Stimulated activated CD4-positive, alpha-beta T cell treated with anti-CD3 and anti-CD28 coated beads, TNF-alpha, amount 100 ng/mL, for 4 hours (primary cell): ENCODE measurements around the gene PDCL2.
A peak's percentile ranks its signal among the peaks of the same experiment; 100 is the strongest.
"Not testable (repeated sequence)": the region's sequence is repeated elsewhere in the genome, so short reads cannot be mapped to it uniquely, and the experiment has no call there.

Experiments
- DNase-seq, 3 experiments: peaks; one replicate each; pipeline ENCODE4 v3.0.0-alpha.2; 2020; ENCODE audit warnings: low read depth in 3 of 3

Gene PDCL2

DNA sequence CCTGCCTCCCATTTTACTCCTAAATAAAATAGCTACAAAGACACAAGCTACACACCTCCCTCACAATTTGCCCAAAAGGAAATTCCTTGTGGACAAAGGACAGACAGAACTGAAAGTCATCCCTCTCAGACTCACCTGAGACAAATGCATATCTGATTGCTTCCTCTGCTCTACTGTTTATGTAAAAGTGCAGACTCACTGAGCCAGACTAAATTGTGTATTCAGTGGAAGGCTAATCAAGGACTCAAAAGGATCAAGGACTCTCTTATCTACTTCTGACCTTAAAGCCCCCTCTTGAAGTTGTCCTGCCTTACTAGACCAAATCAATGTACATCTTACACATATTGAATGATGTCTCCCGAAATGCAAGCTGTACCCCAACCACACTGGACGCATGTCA is 3.9 kb downstream of the PDCL2 start:
- DNase-seq, result no peak

DNA sequence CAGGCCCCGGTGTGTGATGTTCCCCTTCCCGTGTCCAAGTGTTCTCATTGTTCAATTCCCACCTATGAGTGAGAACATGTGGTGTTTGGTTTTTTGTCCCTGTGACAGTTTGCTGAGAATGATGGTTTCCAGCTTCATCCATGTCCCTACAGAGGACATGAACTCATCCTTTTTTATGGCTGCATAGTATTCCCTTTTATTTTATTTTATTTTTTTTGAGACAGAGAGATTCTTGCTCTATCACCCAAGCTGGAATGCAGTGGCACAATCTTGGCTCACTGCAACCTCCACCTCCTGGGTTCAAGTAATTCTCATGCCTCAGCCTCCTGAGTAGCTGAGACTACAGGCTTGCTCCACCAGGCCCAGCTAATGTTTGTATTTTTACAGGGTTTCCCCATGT is 9.3 kb downstream of the PDCL2 start:
- DNase-seq, result not testable (repeated sequence)

DNA sequence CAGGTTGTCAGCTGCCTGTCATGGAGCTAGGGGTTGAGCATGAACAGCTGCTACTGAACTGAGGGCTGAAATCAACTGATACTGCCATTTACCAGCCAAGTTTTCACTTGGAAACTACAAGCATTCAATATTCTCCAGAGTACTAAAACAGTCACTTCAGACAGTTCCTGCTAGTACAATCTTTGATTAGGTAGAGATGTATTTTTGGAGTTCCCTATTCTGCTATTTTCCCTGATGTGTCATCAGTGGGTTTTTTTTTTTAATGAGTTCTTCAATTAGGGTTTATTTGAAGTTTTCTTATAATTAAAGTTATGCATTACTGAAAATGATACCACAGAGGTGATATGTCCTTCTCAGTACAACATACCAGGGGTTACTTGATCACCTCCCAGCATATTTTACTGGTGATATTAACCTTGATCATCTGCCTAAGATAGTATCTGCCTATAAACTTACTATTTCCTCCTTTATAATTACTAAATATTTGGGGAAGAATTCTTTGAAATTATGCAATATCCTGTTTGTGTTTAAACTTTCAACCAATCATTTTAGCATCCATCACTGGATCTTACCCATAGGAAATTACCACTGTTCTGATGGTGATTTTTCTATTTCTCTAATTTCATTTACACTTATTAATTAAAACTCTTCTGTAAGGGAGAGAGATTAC is 13.6 kb downstream of the PDCL2 start:
- DNase-seq, result no peak

DNA sequence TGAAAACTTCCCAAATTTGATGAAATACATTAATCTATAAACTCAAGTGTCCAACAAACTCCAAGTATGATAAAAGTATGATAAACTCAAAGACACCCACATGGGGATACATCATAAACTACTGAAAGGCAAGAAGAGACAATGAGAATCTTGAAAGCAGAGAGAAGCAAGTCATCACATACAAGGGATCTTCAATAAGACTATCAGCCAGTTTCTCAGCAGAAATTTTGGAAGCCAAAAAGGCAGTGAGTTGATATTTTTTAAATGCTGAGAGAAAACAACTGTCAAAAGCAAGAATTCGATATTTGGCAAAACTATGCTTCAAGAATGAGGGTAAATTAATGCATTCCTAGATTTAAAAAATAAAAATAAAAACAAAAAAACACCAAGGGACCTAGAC is 16.5 kb downstream of the PDCL2 start:
- no peak for DNase-seq

DNA sequence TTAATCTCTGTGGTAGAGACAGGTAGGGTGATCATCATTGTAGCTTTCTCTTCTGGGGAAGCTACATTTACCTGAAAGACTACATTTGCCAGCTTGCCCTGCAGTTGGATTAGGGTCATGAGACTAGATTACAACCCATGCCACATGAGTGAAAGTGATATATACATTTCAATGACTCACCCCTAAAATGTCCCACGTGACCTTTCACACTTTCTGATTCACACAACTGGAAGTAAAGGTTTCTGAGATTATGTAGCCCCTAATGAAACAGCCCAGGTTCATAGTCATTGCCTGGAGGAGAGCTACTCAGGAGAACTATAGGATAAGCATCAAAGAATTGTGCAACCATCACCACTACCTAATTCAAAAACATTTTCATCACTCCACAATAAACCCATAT is 17.8 kb downstream of the PDCL2 start:
- no peak for DNase-seq

DNA sequence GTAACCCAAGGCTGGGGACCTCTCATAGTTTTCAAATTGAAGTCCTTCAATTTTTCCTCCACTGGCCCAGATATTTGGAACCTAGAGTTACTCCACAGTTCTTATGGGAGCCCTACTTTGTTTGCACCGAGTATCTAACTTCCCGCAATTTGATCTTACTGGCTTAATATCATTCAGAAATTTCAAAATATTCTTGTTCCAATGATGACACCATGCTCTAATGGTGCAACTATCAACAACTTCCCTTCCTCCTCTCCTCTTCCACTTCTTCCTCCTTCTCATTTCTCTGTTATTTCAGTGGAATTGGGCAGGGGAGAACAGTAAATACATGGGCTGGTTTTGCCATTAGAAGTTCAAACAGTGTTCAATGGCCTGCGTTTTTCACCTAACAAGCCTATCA is 20.2 kb downstream of the PDCL2 start:
- DNase-seq, result no peak

DNA sequence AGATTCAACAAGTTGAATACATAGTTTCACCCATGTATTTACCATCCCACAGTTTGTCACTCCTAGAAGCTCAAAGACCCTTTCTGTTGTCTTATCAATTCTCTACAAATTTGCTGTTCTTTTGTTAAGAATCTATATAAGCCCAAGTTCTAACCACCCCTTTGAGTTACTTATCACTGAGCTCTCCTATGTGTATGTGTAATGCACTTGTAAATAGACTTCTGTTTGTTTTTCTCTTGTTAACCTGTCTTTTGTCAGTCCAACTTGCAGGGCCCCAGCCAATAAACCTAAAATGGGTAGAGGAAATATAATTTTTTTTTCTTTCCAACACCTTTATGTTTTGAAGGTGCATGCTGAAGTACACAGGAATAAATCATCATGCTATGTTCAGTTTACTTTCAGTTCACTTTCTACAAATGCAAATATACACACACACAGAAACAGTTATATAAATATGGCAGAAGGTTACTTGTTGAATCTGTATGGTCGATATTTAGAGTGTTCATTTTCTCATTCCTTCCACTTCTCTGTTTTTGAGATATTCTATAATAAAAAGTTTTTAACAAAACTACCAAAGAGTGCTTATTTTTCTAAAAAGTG is 23.0 kb downstream of the PDCL2 start:
- DNase-seq, result no peak

DNA sequence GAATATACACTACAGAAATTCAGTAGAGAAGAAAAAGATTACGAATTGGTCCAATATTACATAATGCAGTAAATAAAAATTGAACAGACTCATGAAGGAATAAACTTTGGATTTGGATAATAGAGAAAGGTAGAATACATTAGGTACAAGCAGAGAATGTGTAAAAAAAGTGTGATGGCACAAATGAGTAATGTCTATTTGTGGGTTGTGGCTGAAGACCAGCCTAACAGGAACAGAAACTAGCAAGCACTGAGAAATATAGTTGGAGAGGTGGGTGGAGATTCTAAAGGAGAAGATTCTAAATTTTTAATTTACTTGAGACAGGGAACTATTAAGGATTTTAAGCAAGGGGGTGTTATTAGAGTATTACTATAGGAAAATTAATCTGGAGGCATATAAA is 30.2 kb downstream of the PDCL2 start:
- no peak for DNase-seq

DNA sequence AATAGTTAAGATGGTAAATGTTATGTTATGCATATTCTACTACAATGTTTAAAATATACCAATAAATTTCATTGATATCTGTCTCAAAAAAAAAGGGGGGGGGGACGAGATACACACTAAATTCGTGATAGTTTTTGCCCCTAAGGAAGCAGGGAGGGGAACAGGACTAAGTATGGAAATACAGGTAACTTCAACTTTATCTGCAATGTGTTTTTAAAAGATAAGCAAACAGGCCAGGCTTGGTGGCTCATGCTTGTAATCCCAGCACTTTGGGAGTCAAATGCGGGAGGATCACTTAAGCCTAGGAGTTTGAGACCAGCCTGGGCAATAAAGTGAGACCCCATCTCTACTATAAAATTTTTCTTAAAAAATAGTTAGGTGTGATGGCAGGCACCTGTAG is 31.9 kb downstream of the PDCL2 start:
- DNase-seq, result no peak

DNA sequence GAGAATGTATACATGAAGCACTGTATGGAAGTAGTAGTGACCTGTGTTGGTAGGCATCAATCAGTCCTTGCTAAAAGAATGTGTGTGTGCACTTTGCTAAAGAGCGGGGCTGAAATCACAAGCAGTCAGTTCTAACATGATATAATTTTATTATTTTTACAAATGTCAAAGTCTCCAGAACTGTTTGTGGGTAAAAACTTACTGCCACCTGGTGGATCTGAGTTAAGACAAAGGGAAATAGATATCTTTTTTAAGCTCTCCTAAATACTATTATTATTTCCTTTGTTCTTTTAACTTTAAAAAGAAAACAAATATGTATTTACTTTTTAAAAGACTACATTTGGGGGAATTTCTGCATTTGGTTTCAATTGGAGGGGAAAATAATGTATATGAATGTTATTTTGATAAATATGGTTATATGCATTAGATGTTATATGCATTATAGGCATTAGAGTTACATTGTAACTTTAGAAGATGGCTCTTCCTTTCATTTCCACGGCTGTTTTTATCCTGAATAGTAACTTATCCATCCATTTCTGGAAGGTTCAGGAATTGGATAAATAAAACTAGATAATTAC is 37.5 kb downstream of the PDCL2 start:
- no peak for DNase-seq

DNA sequence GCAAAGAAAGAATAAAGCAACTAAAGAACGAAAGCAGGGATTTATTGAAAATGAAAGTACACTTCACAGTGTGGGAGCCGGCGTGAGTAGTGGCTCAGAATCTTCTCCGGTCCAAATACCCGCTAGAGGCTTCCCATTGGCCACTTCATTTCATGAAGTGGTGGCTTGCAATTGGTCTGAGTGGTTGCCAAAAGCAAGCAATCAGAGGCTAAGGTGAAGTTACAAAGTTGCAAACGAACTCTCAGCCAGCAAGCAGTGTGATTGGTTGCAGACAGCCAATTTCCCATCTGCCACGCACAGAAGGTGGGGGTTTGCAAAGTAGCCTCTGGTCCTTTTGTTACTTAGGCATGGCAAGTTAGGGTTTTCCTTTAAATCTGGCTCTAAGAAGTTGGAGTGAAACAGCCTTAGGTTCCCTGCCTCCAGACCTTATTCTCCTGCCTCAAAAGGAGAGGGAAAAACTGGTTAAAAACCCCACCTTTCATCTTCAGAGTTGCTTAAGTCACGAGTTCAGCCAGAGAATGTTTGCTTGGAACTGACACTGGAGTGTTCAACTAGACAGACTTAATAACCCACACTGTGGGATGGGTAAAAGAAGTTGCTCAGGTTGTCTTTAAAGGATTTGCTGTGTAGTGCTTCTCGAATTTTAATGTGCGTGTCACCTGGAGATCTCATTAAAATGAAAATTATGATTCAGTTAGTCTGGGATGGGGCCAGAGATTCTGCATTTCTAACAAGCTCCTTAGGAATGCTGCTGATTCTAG is 38.4 kb downstream of the PDCL2 start:
- no peak for DNase-seq

DNA sequence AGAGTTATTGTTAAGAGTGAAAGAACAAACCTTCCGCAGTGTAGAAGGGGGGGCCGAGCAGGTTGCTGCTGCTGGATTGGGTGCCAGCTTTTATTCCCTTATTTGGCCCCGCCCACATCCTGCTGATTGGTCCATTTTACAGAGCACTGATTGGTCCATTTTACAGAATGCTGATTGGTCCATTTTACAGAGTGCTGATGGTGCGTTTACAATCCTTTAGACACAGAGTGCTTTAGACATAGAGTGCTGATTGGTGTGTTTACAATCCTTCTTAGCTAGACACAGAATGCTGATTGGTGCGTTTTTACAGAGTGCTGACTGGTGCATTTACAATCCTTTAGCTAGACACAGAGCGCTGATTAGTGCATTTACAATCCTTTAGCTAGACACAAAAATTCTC is 40.1 kb downstream of the PDCL2 start:
- not testable (repeated sequence) for DNase-seq

DNA sequence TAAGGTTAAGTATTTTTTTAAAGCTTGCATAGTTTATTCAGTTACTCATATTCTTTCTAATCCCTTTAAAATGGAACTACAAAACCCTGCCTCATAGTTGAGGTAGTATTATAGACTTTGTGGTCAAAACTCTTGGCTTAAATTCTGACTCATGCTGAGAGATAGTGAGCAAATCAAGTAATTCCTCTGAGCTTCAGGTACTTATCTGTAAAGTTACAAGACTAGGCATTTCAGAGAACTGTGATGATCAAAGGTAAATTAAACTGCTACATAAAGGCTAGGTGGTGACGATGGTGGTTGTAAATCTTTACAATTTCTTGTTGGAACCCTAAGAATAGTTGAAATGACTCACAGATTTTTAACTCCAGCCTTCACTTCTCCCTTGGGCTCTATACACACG is 42.2 kb downstream of the PDCL2 start:
- DNase-seq, result no peak

DNA sequence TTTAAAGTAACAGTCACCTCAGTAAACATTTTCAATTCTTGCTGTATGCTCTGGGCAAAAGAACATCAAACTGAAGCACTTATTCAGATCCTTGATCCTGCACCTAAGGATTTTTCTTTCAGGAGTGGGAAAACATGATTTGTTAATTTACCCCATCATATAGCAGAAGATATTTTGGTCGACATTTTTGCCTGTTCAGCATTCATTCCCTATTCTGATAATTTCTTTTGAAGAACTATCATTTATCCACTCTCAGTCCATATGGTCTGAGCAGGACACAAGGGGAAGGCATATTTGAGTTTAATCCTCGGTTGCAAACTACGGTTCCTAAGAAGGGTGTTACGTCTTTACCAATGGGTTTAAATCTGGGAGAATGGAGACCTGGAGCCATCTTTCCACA is 44.1 kb downstream of the PDCL2 start:
- no peak for DNase-seq

DNA sequence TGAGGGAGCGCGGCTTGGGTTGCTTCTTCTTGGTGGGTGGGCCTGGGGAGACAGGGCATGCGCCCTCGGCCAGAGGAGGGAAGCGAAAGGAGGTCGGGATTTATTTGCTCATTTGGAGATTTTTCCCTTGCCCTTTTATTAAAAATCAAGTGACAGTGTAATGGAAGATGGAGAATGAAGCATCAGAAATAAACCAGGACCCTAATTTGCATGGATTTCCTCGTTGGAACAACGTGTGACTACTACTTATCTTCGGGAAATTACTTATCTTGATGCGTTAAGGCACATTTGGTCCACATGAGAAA is 44.6 kb downstream of the PDCL2 start:
- no peak for DNase-seq

DNA sequence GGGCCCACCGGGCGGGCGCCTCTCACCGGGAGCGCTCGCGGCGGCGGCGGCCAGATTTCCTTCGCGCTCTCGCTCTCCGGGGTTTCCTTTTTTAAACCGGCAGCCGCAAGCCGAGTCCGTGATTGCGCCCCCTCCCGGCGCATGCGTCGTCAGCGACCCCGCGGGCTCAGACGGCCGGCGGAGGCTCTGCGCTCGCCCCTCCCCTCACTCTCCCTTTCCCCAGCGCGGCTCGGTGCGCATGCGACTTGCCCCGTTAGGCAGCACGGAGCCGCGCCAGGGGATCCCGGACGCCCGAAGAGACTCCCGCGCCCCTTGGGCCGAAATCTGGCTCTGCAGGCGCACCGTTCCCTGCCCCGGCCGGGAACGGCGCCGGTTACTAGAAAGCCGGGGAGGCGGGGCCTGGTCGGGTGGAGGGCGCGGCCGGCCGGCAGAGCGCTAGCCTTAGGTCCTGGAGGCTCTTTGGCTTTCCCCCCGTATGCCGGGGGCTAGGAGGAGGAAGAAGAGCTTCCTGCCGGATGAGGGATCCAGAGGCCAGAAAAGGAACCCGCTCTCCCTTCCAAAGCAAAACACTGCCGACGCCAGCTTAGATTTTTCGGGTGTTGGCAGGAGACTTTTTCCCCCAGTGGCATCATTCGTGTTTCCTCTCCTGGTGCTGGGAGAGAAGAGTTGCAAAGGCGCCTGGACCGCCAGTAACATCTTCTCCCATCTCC is 45.1 kb downstream of the PDCL2 start, which contains the start of gene CLOCK:
TSS of gene CLOCK (minus strand) at position 154 of the 710 bp plus-strand sequence. CDS start 64,124 bp downstream, outside the sequence.
- DNase-seq, result peak; percentile 69 to 80 (median 71)

DNA sequence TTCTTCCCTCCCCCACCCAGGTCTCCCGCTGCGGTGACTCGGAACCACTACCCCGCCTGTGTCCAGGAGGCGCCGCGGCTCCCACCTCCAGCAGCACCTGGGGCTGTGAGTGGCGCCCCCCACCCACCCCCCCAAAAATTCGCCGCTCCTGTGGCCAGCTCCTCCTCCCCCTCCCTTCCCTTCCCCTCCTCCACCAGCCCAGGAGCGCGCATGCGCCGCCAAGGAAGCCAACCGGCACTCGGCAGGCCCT is 45.6 kb downstream of the PDCL2 start:
- no peak for DNase-seq

DNA sequence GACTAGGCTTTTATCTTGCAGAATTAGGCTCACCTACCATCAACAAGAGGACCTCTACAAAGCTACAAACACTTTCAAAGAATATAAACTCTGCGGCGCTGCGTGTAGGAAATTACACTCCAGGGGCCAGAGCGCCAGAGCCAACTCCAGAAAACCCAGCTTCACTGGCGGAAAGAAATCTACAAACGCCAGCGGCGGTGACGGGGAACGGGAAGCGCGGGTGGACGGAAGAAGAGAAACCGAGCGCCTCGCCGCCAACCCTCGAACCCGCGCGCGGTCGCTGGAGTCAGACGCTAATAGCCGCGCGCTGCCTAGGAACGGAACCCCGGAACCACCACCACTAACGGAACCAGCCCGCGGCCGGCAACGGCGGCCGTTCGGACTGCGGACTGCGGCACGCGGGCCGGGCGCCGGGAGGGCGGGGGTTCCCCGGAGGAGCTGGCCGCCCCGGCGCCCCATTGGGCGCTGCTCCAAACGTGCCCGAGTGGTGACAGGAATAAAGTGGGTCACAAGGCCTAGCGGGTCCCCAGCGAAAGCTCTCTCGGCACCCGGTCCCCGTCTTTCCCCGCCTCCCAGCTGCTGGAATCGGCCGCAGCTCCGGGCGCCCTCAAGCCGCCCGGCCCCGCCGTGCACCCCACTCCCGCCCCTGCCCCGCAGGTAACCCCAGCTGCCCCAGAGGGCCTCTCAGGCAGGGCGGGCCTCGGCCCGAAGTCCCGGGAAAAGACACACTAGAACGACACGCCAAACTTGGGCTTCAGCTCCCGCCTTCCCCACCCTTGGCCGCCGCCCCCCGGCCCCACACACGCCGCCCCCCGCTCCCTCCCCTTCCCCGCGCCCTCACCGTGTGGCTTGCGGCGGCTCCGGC is 46.2 kb downstream of the PDCL2 start:
- DNase-seq, result peak; percentile 23 to 45 (median 37)

DNA sequence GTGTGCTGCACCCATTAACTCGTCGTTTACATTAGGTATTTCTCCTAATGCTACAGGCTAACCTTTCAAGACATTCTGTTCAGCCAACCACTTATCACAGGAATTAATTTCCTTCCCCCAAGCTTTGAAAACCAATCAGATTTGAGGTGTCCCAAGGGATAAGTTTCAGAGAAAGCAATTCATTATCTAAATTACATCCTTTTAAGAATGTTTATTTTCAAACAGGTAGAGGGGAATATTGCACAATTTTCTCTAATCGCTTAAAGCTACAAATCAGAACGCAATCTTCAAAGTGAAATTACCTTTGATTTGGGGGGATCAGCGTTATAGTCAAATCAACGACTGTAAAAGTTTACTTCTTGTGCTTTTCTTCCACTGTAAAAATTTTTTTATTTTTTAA is 46.9 kb downstream of the PDCL2 start:
- DNase-seq, result no peak

DNA sequence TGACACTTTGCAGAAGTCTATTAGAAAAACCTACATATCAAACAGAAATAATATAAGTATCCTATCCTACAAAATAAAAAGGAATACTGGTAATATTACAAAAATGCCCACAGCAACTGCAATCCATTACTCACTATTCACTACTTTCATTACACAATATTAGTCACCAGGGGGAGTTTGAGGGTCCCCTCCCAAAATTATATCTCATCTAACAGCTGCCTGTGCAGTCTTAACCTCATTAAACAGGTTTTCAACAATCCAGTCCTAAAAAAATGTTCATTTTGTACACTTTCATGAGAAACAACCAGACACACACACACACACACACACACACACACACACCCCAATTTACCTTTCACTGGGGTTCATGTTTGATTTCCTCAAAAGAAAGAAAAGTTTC is 48.2 kb downstream of the PDCL2 start:
- no peak for DNase-seq

DNA sequence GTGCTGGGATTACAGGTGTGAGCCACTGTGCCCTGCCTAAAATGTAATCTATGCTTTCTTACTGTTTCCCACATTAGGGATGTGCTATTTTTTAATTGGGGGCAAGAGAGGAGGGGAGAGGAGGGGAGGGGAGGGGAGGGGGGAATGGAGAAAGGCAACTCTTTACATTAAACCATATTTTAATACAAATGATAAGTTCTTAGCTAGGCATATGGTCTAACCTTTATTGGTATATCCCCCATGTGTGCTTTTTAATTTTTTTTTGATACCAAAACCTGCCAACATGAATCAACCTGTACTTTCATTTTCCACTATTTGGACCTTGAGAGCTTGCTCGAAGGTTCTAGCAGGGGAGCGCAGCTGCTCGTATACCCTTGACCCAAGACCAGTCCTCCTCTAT is 51.8 kb downstream of the PDCL2 start:
- DNase-seq, result no peak

DNA sequence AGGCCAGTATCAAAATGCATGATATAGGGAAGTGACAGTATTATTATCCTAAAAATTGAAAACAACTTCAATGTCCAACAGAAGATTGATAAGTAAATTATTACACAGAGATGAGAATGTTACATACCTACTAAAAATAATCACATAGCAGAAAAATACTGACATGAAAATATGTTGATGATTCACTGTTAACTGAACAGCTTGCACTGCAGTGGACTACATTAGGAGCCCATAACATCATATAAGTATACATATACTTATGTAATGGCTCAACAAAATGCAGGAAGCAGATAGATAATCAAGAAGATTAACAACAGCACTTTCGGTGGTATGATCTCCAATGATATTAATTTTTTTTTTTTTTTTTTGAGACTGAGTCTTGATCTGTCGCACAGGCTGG is 52.4 kb downstream of the PDCL2 start:
- DNase-seq, result no peak
